ENCODE data around the gene ACER1.

The ACER1 gene

GRCh38 chr19:6270076-6270745 lies 63.2 kb downstream of the ACER1 start:
- H3K4me1 ChIP-seq (ENCODE audit: control insufficient read depth, insufficient read depth, low read length), result peaks cover 42% of the 10 kb centered on the region
- H3K9ac ChIP-seq (ENCODE audit: low read length), result no peak overlapping the region
- peak overlapping the region; percentile 69 for H3K27ac ChIP-seq (ENCODE audit: low read depth, low read length)
- H3K36me3 ChIP-seq (ENCODE audit: control insufficient read depth, insufficient read depth, low read length), result peaks cover 9% of the 10 kb centered on the region
- H3K4me3 ChIP-seq (ENCODE audit: low read length), result no peak overlapping the region
- no peaks in the 10 kb centered on the region for H3K27me3 ChIP-seq (ENCODE audit: control insufficient read depth, insufficient read depth, low read length)

GRCh38 chr19:6269101-6269886 lies 64.1 kb downstream of the ACER1 start:
- no peak overlapping the region for H3K4me3 ChIP-seq (ENCODE audit: low read length)
- H3K27ac ChIP-seq (ENCODE audit: low read depth, low read length), result no peak overlapping the region
- no peak overlapping the region for H3K9ac ChIP-seq (ENCODE audit: low read length)
- H3K4me1 ChIP-seq (ENCODE audit: control insufficient read depth, insufficient read depth, low read length), result peaks cover 36% of the 10 kb centered on the region
- peaks cover 9% of the 10 kb centered on the region for H3K36me3 ChIP-seq (ENCODE audit: control insufficient read depth, insufficient read depth, low read length)
- H3K27me3 ChIP-seq (ENCODE audit: control insufficient read depth, insufficient read depth, low read length), result no peaks in the 10 kb centered on the region

GRCh38 chr19:6268382-6268771 lies 65.0 kb downstream of the ACER1 start:
- Histone ChIP-seq H3K4me1 (ENCODE audit: control insufficient read depth, insufficient read depth, low read length) (peaks cover 30% of the 10 kb centered on the region), H3K36me3 (ENCODE audit: control insufficient read depth, insufficient read depth, low read length) (peaks cover 9% of the 10 kb centered on the region), H3K27ac (ENCODE audit: low read depth, low read length) (no peak overlapping the region), H3K4me3 (ENCODE audit: low read length) (no peak overlapping the region), H3K27me3 (ENCODE audit: control insufficient read depth, insufficient read depth, low read length) (no peaks in the 10 kb centered on the region), H3K9ac (ENCODE audit: low read length) (no peak overlapping the region)

DNA sequence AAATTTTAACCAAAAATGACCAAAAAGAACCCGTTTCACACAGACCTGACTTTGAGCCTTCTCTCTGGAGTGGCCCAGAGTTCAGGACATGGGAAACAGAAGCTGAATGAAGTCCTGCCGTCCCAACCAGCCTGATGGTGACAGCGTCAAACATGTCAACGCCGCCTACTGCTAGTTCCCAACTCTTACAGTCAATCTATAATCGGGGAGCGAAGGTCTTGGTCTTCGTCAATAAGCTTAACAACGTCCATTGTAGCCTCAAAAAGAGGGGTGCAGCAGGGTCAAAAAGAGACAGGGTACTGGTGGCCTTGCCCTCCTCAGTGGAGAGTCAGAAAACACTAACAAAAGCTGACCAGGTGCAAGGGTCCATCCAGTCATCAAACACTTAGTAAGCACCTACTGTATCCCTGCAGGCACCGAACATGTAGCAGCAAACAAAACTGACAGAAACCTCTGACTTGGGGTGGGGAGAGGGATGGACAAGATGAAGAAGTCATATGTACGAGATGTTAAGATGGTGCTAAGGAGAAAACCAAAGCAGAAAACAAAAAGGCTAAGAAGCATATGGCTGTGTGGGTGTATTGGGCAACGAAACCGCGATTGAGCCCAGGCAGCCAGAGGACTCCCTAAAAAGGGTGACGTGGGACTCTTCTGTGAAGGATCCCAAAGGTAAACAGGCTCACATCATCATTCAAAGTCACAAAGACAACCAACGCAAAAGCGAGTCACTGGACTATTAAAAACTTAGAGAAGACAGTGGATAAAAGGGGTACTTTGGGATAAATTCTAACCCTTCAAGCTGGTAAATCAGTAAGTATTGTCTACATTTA lies 65.6 kb downstream of the ACER1 start:
- no peak overlapping the region for H3K4me3 ChIP-seq (ENCODE audit: low read length)
- H3K27ac ChIP-seq (ENCODE audit: low read depth, low read length), result no peak overlapping the region
- H3K9ac ChIP-seq (ENCODE audit: low read length), result no peak overlapping the region
- H3K27me3 ChIP-seq (ENCODE audit: control insufficient read depth, insufficient read depth, low read length), result no peaks in the 10 kb centered on the region
- peaks cover 9% of the 10 kb centered on the region for H3K36me3 ChIP-seq (ENCODE audit: control insufficient read depth, insufficient read depth, low read length)
- H3K4me1 ChIP-seq (ENCODE audit: control insufficient read depth, insufficient read depth, low read length), result peaks cover 24% of the 10 kb centered on the region

DNA sequence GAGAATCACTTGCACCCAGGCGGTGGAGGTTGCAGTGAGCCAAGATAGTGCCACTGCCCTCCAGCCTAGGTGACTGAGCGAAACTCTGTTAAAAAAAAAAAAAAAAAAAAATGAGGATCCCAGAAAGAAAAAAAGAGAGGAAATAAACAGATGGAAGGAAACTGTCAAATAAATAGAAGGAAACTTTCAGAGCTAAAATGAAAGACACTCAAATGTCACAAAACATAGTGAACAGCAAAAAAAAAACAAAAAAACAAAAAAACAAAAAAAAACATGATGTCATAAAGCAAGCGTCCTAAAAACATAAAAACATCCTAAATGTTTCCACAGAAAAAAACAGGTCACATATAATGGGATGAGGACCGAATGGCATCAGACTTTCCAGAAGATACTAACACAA lies 68.6 kb downstream of the ACER1 start:
- no peak overlapping the region for H3K27ac ChIP-seq (ENCODE audit: low read depth, low read length)

GRCh38 chr19:6263735-6264444 lies 69.5 kb downstream of the ACER1 start:
- no peak overlapping the region for H3K4me3 ChIP-seq (ENCODE audit: low read length)
- H3K36me3 ChIP-seq (ENCODE audit: control insufficient read depth, insufficient read depth, low read length), result peaks cover 3% of the 10 kb centered on the region
- H3K27me3 ChIP-seq (ENCODE audit: control insufficient read depth, insufficient read depth, low read length), result no peaks in the 10 kb centered on the region
- H3K4me1 ChIP-seq (ENCODE audit: control insufficient read depth, insufficient read depth, low read length), result peaks cover 11% of the 10 kb centered on the region
- H3K9ac ChIP-seq (ENCODE audit: low read length), result no peak overlapping the region
- H3K27ac ChIP-seq (ENCODE audit: low read depth, low read length), result no peak overlapping the region

More for the DNA sequence above, 68.6 kb downstream of the ACER1 start:
- Histone ChIP-seq H3K36me3 (ENCODE audit: control insufficient read depth, insufficient read depth, low read length) (peaks cover 4% of the 10 kb centered on the region), H3K4me3 (ENCODE audit: low read length) (no peak overlapping the region), H3K9ac (ENCODE audit: low read length) (no peak overlapping the region), H3K4me1 (ENCODE audit: control insufficient read depth, insufficient read depth, low read length) (peaks cover 5% of the 10 kb centered on the region), H3K27me3 (ENCODE audit: control insufficient read depth, insufficient read depth, low read length) (no peaks in the 10 kb centered on the region)

GRCh38 chr19:6263306-6263705 lies 70.1 kb downstream of the ACER1 start:
- no peak overlapping the region for H3K4me3 ChIP-seq (ENCODE audit: low read length)
- no peaks in the 10 kb centered on the region for H3K27me3 ChIP-seq (ENCODE audit: control insufficient read depth, insufficient read depth, low read length)
- no peak overlapping the region for H3K27ac ChIP-seq (ENCODE audit: low read depth, low read length)
- no peak overlapping the region for H3K9ac ChIP-seq (ENCODE audit: low read length)
- H3K4me1 ChIP-seq (ENCODE audit: control insufficient read depth, insufficient read depth, low read length), result peaks cover 12% of the 10 kb centered on the region
- H3K36me3 ChIP-seq (ENCODE audit: control insufficient read depth, insufficient read depth, low read length), result peaks cover 3% of the 10 kb centered on the region

DNA sequence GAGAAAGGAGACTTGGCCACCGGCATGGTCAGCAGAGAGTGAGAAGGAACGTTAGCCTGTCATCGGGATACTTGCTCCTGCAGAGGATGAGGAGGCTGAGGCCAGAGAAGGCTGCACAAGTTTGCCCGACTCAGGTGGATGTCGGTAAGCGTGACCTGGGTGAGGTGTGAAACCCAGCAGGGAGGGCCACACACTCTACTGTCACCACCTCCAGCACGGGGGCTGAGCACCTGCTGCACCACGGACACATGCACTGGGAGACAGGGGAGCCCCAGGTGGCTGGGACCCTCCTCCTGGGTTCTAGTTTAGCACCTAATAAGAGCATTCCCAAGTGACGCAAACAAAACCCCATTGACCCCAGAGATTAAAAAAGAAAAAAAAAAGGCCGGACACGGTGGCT lies 70.9 kb downstream of the ACER1 start:
- H3K4me3 ChIP-seq (ENCODE audit: low read length), result no peak overlapping the region
- no peak overlapping the region for H3K9ac ChIP-seq (ENCODE audit: low read length)
- no peaks in the 10 kb centered on the region for H3K27me3 ChIP-seq (ENCODE audit: control insufficient read depth, insufficient read depth, low read length)
- peaks cover 9% of the 10 kb centered on the region for H3K4me1 ChIP-seq (ENCODE audit: control insufficient read depth, insufficient read depth, low read length)
- H3K36me3 ChIP-seq (ENCODE audit: control insufficient read depth, insufficient read depth, low read length), result peaks cover 3% of the 10 kb centered on the region
- no peak overlapping the region for H3K27ac ChIP-seq (ENCODE audit: low read depth, low read length)

DNA sequence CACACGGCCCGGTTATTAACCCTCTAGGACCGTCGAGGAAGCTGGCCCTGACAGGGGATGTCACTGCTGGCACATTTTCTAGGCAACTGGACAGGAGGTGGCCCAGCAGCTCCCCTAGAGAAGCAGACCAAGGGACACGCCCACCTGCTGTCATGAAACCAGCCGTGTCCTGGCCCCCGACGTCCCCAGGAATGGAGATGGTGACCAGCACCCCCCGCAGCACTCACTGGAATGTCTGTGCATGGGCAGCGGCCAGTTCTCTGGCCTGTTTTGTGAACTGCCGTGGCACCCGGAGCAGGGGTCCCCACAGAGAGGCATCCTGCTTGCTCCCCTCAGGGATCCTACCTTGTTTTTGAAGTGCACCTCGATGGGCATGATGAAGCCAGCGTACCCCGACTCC lies 71.5 kb downstream of the ACER1 start:
- H3K27ac ChIP-seq (ENCODE audit: low read depth, low read length), result no peak overlapping the region
- H3K27me3 ChIP-seq (ENCODE audit: control insufficient read depth, insufficient read depth, low read length), result no peaks in the 10 kb centered on the region
- no peak overlapping the region for H3K4me3 ChIP-seq (ENCODE audit: low read length)
- H3K36me3 ChIP-seq (ENCODE audit: control insufficient read depth, insufficient read depth, low read length), result no peaks in the 10 kb centered on the region
- no peak overlapping the region for H3K9ac ChIP-seq (ENCODE audit: low read length)
- peaks cover 9% of the 10 kb centered on the region for H3K4me1 ChIP-seq (ENCODE audit: control insufficient read depth, insufficient read depth, low read length)

DNA sequence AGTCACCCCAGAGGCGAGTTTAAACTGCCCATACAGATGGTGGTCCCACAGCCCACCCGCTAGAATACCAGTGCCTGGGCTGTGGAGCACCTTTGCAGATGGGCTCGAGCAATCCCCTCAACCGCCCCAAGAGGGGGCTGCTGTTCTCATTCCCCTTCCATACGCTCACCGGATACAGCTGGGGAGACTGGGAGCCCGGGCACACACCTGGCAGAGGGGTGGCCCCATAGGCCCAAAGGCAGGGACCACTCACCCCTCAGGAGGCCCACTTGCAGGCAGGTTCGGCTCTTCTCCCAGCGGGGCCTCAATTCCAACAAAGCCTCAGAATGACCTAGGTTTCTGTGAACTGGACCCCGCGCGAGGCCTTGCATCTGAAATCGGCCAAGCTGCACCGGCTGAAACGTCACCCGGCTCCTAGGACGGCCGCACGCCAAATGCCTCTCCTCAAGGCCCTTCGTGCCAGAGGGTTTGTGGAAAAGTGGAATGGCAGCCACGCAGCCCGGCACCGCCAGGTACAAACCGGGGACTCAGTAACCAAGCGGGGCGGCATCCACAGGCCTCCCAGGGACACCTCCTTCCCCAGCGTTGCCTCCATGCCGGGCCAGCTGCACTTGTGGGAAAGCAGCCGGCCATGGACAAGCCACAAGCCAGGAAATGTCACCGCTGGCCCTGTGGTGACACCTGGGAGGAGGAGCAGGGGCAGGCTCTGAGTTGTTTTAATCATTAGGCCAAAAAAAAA lies 72.3 kb downstream of the ACER1 start:
- Histone ChIP-seq H3K9ac (ENCODE audit: low read length) (no peak overlapping the region), H3K27ac (ENCODE audit: low read depth, low read length) (no peak overlapping the region), H3K4me3 (ENCODE audit: low read length) (no peak overlapping the region), H3K4me1 (ENCODE audit: control insufficient read depth, insufficient read depth, low read length) (peaks cover 9% of the 10 kb centered on the region), H3K36me3 (ENCODE audit: control insufficient read depth, insufficient read depth, low read length) (no peaks in the 10 kb centered on the region), H3K27me3 (ENCODE audit: control insufficient read depth, insufficient read depth, low read length) (no peaks in the 10 kb centered on the region)

GRCh38 chr19:6260376-6260775 lies 73.0 kb downstream of the ACER1 start:
- H3K9ac ChIP-seq (ENCODE audit: low read length), result no peak overlapping the region
- no peaks in the 10 kb centered on the region for H3K36me3 ChIP-seq (ENCODE audit: control insufficient read depth, insufficient read depth, low read length)
- no peak overlapping the region for H3K27ac ChIP-seq (ENCODE audit: low read depth, low read length)
- H3K4me3 ChIP-seq (ENCODE audit: low read length), result no peak overlapping the region
- H3K27me3 ChIP-seq (ENCODE audit: control insufficient read depth, insufficient read depth, low read length), result no peaks in the 10 kb centered on the region
- peaks cover 9% of the 10 kb centered on the region for H3K4me1 ChIP-seq (ENCODE audit: control insufficient read depth, insufficient read depth, low read length)
